Thyroid gland (tissue), 4 donors: ENCODE data around the gene RBP3.

ENCODE experiments used
- POLR2A ChIP-seq, 2 donors: fragments of 450-650 bp; IDR thresholded peaks; one replicate each; pipeline ENCODE4 v1.6.1; 2017; ENCODE audit warnings: antibody characterized with exemption in 2 of 2, mild to moderate bottlenecking in 2 of 2, moderate library complexity in 1 of 2
- TF ChIP-seq, protein P1 (sequence below), 6 experiments: fragments of 200-600 bp in 3 of 6; fragments of 450-650 bp in 3 of 6; sonication (generic) in 3 of 6; IDR thresholded peaks; one replicate each; pipeline ENCODE4 v1.5.1; 2016 to 2019; ENCODE audit warnings: antibody characterized with exemption in 6 of 6, mild to moderate bottlenecking in 2 of 6, inconsistent platforms in 1 of 6, moderate library complexity in 1 of 6

DNA sequence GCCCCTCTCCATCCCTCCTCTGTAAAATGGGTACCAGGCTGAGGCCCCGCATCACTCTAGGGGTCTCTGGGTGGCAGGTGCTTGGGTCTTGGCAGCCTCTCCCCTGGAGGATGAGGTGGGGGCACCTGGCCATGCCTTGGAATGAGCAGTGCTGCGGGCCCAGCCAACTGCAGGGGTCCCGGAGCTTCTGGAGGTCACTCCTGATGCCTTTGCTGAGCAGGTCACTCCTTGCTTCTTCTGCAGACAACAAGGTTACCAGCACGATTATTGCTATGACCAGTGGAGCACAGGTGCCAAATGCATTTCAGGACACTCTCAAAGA, 58.3 kb downstream of the RBP3 start:
- TF ChIP-seq, protein P1, sequence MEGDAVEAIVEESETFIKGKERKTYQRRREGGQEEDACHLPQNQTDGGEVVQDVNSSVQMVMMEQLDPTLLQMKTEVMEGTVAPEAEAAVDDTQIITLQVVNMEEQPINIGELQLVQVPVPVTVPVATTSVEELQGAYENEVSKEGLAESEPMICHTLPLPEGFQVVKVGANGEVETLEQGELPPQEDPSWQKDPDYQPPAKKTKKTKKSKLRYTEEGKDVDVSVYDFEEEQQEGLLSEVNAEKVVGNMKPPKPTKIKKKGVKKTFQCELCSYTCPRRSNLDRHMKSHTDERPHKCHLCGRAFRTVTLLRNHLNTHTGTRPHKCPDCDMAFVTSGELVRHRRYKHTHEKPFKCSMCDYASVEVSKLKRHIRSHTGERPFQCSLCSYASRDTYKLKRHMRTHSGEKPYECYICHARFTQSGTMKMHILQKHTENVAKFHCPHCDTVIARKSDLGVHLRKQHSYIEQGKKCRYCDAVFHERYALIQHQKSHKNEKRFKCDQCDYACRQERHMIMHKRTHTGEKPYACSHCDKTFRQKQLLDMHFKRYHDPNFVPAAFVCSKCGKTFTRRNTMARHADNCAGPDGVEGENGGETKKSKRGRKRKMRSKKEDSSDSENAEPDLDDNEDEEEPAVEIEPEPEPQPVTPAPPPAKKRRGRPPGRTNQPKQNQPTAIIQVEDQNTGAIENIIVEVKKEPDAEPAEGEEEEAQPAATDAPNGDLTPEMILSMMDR (IDR thresholded peaks at IDR 0.05), result no peak
- no peak for TF ChIP-seq POLR2A (IDR thresholded peaks at IDR 0.05)
